IMR-90 (cell line): ENCODE data around the gene B3GLCT. TPM values are rescaled to one million over a fixed set of nuclear protein-coding genes. Genes with fewer than 3 reads are reported as not detected.

Experiments used
- ATAC-seq: fragments of 200-7000 bp; cut with Tn5 transposase; 2 replicates; pipeline ENCODE4 v1.9.1; 2020; ENCODE audit warnings: low read depth, mild to moderate bottlenecking, moderate library complexity
- BruUV-seq: library from RNA; stranded (reverse); fragments of 400-500 nt; replicated peaks from 2 replicates; lab custom pipeline; 2021; lab: Mats Ljungman, UMichigan
- CTCF ChIA-PET: fragments of 300-600 bp; formaldehyde crosslinking; extraction: SDS; loops from one replicate; lab custom pipeline; 2021; ENCODE audit warnings: antibody characterized with exemption; lab: Yijun Ruan, JAX
- POLR2A ChIA-PET: fragments of 300-600 bp; sonication (Branson Sonifier 250); formaldehyde crosslinking; loops from one replicate; lab custom pipeline; 2022; ENCODE audit warnings: antibody characterized with exemption; ENCODE audit not compliant: unreplicated experiment; lab: Charles Lee
- DNase-seq: peaks from one replicate; pipeline ENCODE4 v3.0.0; 2013
- H2AFZ ChIP-seq: replicated peaks from 2 replicates; pipeline ENCODE3; 2013; ENCODE audit warnings: low read length, mild to moderate bottlenecking; ENCODE audit not compliant: poor library complexity
- H2AK5ac ChIP-seq: 2 replicates; pipeline ENCODE4 v1.6.1; 2013; ENCODE audit warnings: low read depth, low read length, inconsistent platforms
- H2AK9ac ChIP-seq: replicated peaks from 2 replicates; pipeline ENCODE3; 2013; ENCODE audit warnings: mild to moderate bottlenecking, low read depth, low read length, moderate library complexity; ENCODE audit not compliant: poor library complexity
- H2BK120ac ChIP-seq: 2 replicates; pipeline ENCODE4 v1.6.1; 2013; ENCODE audit warnings: low read depth, low read length, inconsistent platforms
- H2BK15ac ChIP-seq: 3 replicates; pipeline ENCODE4 v1.6.1; 2013; ENCODE audit warnings: low read depth, low read length, inconsistent platforms
- H2BK20ac ChIP-seq: 2 replicates; pipeline ENCODE4 v1.6.1; 2013; ENCODE audit warnings: low read depth, mild to moderate bottlenecking, inconsistent platforms, low read length, moderate library complexity
- H2BK5ac ChIP-seq: 2 replicates; pipeline ENCODE4 v1.6.1; 2013; ENCODE audit warnings: mild to moderate bottlenecking, low read depth, low read length, inconsistent platforms; ENCODE audit not compliant: poor library complexity, severe bottlenecking
- H3K14ac ChIP-seq: replicated peaks from 2 replicates; pipeline ENCODE4 v1.6.1; 2013; ENCODE audit warnings: low read depth, low read length, inconsistent platforms
- H3K18ac ChIP-seq: 2 replicates; pipeline ENCODE4 v1.6.1; 2013; ENCODE audit warnings: low read depth, low read length, control low read depth
- H3K23ac ChIP-seq: 2 replicates; pipeline ENCODE4 v1.6.1; 2013; ENCODE audit warnings: low read depth, low read length, inconsistent platforms
- H3K27ac ChIP-seq: 2 replicates; pipeline ENCODE4 v1.5.1; 2013; ENCODE audit warnings: mild to moderate bottlenecking, control low read depth, low read length; ENCODE audit not compliant: insufficient read depth
- H3K27me3 ChIP-seq: 2 replicates; pipeline ENCODE4 v1.6.1; 2013; ENCODE audit warnings: low read length; ENCODE audit not compliant: control insufficient read depth, insufficient read depth
- H3K36me3 ChIP-seq: 2 replicates; pipeline ENCODE4 v1.6.1; 2013; ENCODE audit warnings: low read length, mixed read lengths; ENCODE audit not compliant: control insufficient read depth, insufficient read depth
- H3K4ac ChIP-seq: 2 replicates; pipeline ENCODE4 v1.6.1; 2013; ENCODE audit warnings: low read depth, low read length, inconsistent platforms
- H3K4me1 ChIP-seq: 2 replicates; pipeline ENCODE4 v1.6.1; 2013; ENCODE audit warnings: low read length, mixed read lengths; ENCODE audit not compliant: control insufficient read depth, insufficient read depth
- H3K4me2 ChIP-seq: 2 replicates; pipeline ENCODE4 v1.6.1; 2013; ENCODE audit warnings: low read depth, mild to moderate bottlenecking, control low read depth, low read length, moderate library complexity
- H3K4me3 ChIP-seq: 2 replicates; pipeline ENCODE4 v1.5.1; 2013; ENCODE audit warnings: low read depth, mild to moderate bottlenecking, control low read depth, low read length, moderate library complexity; ENCODE audit not compliant: insufficient read depth
- H3K56ac ChIP-seq: 2 replicates; pipeline ENCODE4 v1.6.1; 2013; ENCODE audit warnings: low read length, inconsistent platforms; ENCODE audit not compliant: insufficient read depth; ENCODE audit errors: extremely low read depth
- H3K79me1 ChIP-seq, 2 experiments: 2 replicates each; pipeline ENCODE4 v1.6.1; 2013; ENCODE audit warnings: low read length in 2 of 2, inconsistent platforms in 1 of 2, low read depth in 1 of 2
- H3K9ac ChIP-seq: 2 replicates; pipeline ENCODE4 v1.6.1; 2013; ENCODE audit warnings: low read depth, low read length, control low read depth
- H3K9me1 ChIP-seq: 2 replicates; pipeline ENCODE4 v1.6.1; 2013; ENCODE audit warnings: low read length, inconsistent platforms; ENCODE audit not compliant: insufficient read depth
- H3K9me3 ChIP-seq: 2 replicates; pipeline ENCODE4 v1.6.1; 2013; ENCODE audit warnings: low read length; ENCODE audit not compliant: control insufficient read depth, insufficient read depth
- H4K20me1 ChIP-seq: 2 replicates; pipeline ENCODE4 v1.6.1; 2013; ENCODE audit warnings: low read length, inconsistent platforms; ENCODE audit not compliant: insufficient read depth
- H4K5ac ChIP-seq: 2 replicates; pipeline ENCODE4 v1.6.1; 2013; ENCODE audit warnings: mild to moderate bottlenecking, low read depth, low read length, control low read depth
- H4K8ac ChIP-seq, 2 experiments: 2 replicates each; pipeline ENCODE4 v1.6.1; 2013; ENCODE audit warnings: low read depth in 2 of 2, low read length in 2 of 2, control low read depth in 1 of 2, inconsistent platforms in 1 of 2
- H4K91ac ChIP-seq: 2 replicates; pipeline ENCODE4 v1.6.1; 2013; ENCODE audit warnings: low read depth, low read length, inconsistent platforms; ENCODE audit not compliant: insufficient read depth
- FOS ChIP-seq: fragments of 150-350 bp; IDR thresholded peaks from 2 replicates; pipeline ENCODE4 v1.6.1; 2016; ENCODE audit warnings: low read depth, low read length
- WGBS, 2 experiments: methylation state at CpG; one replicate each; pipeline versions ENCODE4 v1.1.5 to v1.1.7; 2013; ENCODE audit warnings: missing lambda C conversion rate in 2 of 2; ENCODE audit not compliant: insufficient read length in 1 of 2; ENCODE audit errors: extremely low coverage in 2 of 2; 5-methylcytosine and 5-hydroxymethylcytosine counted together
- dilution Hi-C: fragments of 300-500 bp; cut with HindIII; formaldehyde crosslinking; loops from one replicate; pipeline ENCODE4 v1.14.3; 2018; ENCODE audit warnings: low sequenced_read_pairs; ENCODE audit not compliant: unreplicated experiment
- in situ Hi-C: fragments of 300-500 bp; cut with MboI; formaldehyde crosslinking; loops from 3 replicates; pipeline ENCODE4 v1.14.3; 2019; ENCODE audit warnings: low sequenced_read_pairs, inconsistent platforms, mixed read lengths
- intact Hi-C: fragments of 100-400 bp; cut with micrococcal nuclease; formaldehyde crosslinking; loops from 2 replicates; pipeline ENCODE4 v1.10.0; 2022
- polyA plus RNA-seq, 3 experiments: library from polyadenylated mRNA; depleted of rRNA; stranded (reverse); fragments of >200 nt; gene quantifications; 2 replicates each; pipeline ENCODE4 v1.2.3, GENCODE V29; 2012; ENCODE audit warnings: low replicate concordance in 1 of 3
- total RNA-seq: library from RNA; depleted of rRNA; stranded (reverse); fragments of >200 nt; gene quantifications from 2 replicates; pipeline ENCODE4 v1.2.3, GENCODE V29; 2012

B3GLCT gene
- total and polyA plus RNA-seq, 2 of the 4 experiments (the other 2 are of a cell fraction): 2.0 to 4.5 TPM

GRCh38 chr13:31314961-31315360, 115.2 kb downstream of the B3GLCT start:
- H3K9me3 ChIP-seq: peaks cover 5% of the 10 kb centered on the region
- H3K9me1 ChIP-seq: no peaks in the 10 kb centered on the region
- CTCF ChIA-PET: no interaction called here
- TF ChIP-seq FOS: no peak
- ATAC-seq (no peak), DNase-seq (no peak)
- dilution Hi-C loops: no loop called here
- H3K4me1 ChIP-seq: no peaks in the 10 kb centered on the region
- no peak overlapping the region for H3K4me2 ChIP-seq
- H2BK120ac ChIP-seq: no peak overlapping the region
- H2AK5ac ChIP-seq: no peak overlapping the region
- H2AK9ac ChIP-seq: no peak overlapping the region
- H2BK15ac ChIP-seq: no peak overlapping the region
- H2BK5ac ChIP-seq: no peak overlapping the region
- H3K27ac ChIP-seq: no peak overlapping the region
- intact Hi-C loops: no loop called here
- no peak overlapping the region for H4K8ac ChIP-seq
- H3K23ac ChIP-seq: no peak overlapping the region
- H3K18ac ChIP-seq: no peak overlapping the region
- H2AFZ ChIP-seq: no peak overlapping the region
- BruUV-seq: no TSS peak
- no peaks in the 10 kb centered on the region for H3K36me3 ChIP-seq
- no peak overlapping the region for H4K5ac ChIP-seq
- no peak overlapping the region for H2BK20ac ChIP-seq
- H3K27me3 ChIP-seq: no peaks in the 10 kb centered on the region
- WGBS, 2 experiments: no CpG with 5 or more reads among the region's 2 CpGs
- H3K4me3 ChIP-seq: no peak overlapping the region
- no peaks in the 10 kb centered on the region for H3K79me1 ChIP-seq
- H4K20me1 ChIP-seq: no peaks in the 10 kb centered on the region
- no peak overlapping the region for H3K4ac ChIP-seq
- no peak overlapping the region for H3K56ac ChIP-seq
- H4K91ac ChIP-seq: no peak overlapping the region
- POLR2A ChIA-PET: no interaction called here
- no peak overlapping the region for H3K14ac ChIP-seq
- H3K9ac ChIP-seq: no peak overlapping the region
- in situ Hi-C loops: no loop called here
